MCF 10A (cell line): ENCODE measurements around the gene ERCC8. TPM values are rescaled to one million over a fixed set of nuclear protein-coding genes. Genes with fewer than 3 reads are reported as not detected.
"Not testable (repeated sequence)": the region's sequence is repeated elsewhere in the genome, so short reads cannot be mapped to it uniquely, and the experiment has no call there.

Experiments used
- BruUV-seq: library from RNA; stranded (reverse); fragments of 400-500 nt; replicated peaks from 2 replicates; lab custom pipeline; 2021; lab: Mats Ljungman, UMichigan
- CTCF ChIA-PET: fragments of 300-600 bp; sonication (Branson Sonifier 250); formaldehyde crosslinking; extraction: SDS; loops from one replicate; lab custom pipeline; 2021; ENCODE audit warnings: antibody characterized with exemption, inconsistent platforms; lab: Yijun Ruan, JAX
- POLR2A ChIA-PET: fragments of 300-600, 350-650 bp; sonication (Branson Sonifier 250); formaldehyde crosslinking; extraction: SDS; loops from one replicate; lab custom pipeline; 2020; ENCODE audit warnings: antibody characterized with exemption, inconsistent platforms; lab: Yijun Ruan, JAX
- DNase-seq: peaks from one replicate; pipeline ENCODE4 v3.0.0-alpha.2; 2018; ENCODE audit not compliant: unreplicated experiment
- H3K27ac Mint-ChIP-seq: one replicate; pipeline ENCODE4 v1.8.0; 2022; ENCODE audit warnings: mild to moderate bottlenecking, low read depth, mixed read lengths; ENCODE audit not compliant: unreplicated experiment
- H3K27me3 Mint-ChIP-seq: one replicate; pipeline ENCODE4 v1.8.0; 2022; ENCODE audit warnings: mixed read lengths; ENCODE audit not compliant: insufficient read depth, unreplicated experiment
- H3K36me3 Mint-ChIP-seq: one replicate; pipeline ENCODE4 v1.8.0; 2022; ENCODE audit warnings: mild to moderate bottlenecking, moderate library complexity, mixed read lengths; ENCODE audit not compliant: insufficient read depth, unreplicated experiment
- H3K4me1 Mint-ChIP-seq: one replicate; pipeline ENCODE4 v1.8.0; 2022; ENCODE audit warnings: mixed read lengths; ENCODE audit not compliant: insufficient read depth, unreplicated experiment
- H3K4me3 Mint-ChIP-seq: one replicate; pipeline ENCODE4 v1.8.0; 2022; ENCODE audit warnings: mild to moderate bottlenecking, moderate library complexity, mixed read lengths; ENCODE audit not compliant: unreplicated experiment
- H3K9me3 Mint-ChIP-seq: one replicate; pipeline ENCODE4 v1.8.0; 2022; ENCODE audit warnings: mixed read lengths; ENCODE audit not compliant: unreplicated experiment
- CTCF ChIP-seq: fragments of 200-600 bp; IDR thresholded peaks from one replicate; pipeline ENCODE4 v1.8.0; 2022; ENCODE audit warnings: antibody characterized with exemption, mild to moderate bottlenecking; ENCODE audit not compliant: unreplicated experiment
- intact Hi-C: fragments of 100-400 bp; cut with micrococcal nuclease; formaldehyde crosslinking; loops from 2 replicates; pipeline ENCODE4 v1.14.1; 2022
- total RNA-seq: library from RNA; stranded (reverse); gene quantifications from 2 replicates; pipeline ENCODE4 v1.2.3, GENCODE V29; 2022

ERCC8 gene
- total RNA-seq, 1 experiment from 2014 or later, result 17.2 TPM

- DNase-seq, result no peak
- ChIA-PET POLR2A (no interaction called here), CTCF (interaction anchor here (1.0 kb wide), 1 partner anchor 11 kb away, joined by 4 read pairs; no protein-coding TSS in a partner anchor)
- Mint-ChIP-seq H3K9me3 (peaks cover 14% of the 10 kb centered on the region), H3K36me3 (peaks cover 10% of the 10 kb centered on the region), H3K4me3 (no peak overlapping the region), H3K27me3 (no peaks in the 10 kb centered on the region), H3K4me1 (no peaks in the 10 kb centered on the region), H3K27ac (no peak overlapping the region)
- no peak for TF ChIP-seq CTCF
- BruUV-seq, result no TSS peak
- intact Hi-C loops, result loop anchor here (10.0 kb wide), 1 partner anchor 678 kb away; no protein-coding TSS in a partner anchor
Observed at GRCh38 chr5:60872892-60873291, 72.0 kb downstream of the ERCC8 start.

GRCh38 chr5:60870857-60871256 is 74.0 kb downstream of the ERCC8 start:
- ChIA-PET CTCF (interaction anchor here (0.5 to 1.2 kb wide), 3 partner anchors 91 to 187 kb away, joined by 3 read pairs; partner anchors contain the start of gene DEPDC1B), POLR2A (no interaction called here)
- Mint-ChIP-seq H3K36me3 (peaks cover 10% of the 10 kb centered on the region), H3K27ac (no peak overlapping the region), H3K4me1 (no peaks in the 10 kb centered on the region), H3K27me3 (no peaks in the 10 kb centered on the region), H3K4me3 (no peak overlapping the region), H3K9me3 (peaks cover 14% of the 10 kb centered on the region)
- TF ChIP-seq CTCF, result no peak
- intact Hi-C loops, result loop anchor here (10.0 kb wide), 1 partner anchor 676 kb away; no protein-coding TSS in a partner anchor
- no TSS peak for BruUV-seq
- DNase-seq, result no peak

- BruUV-seq, DNase-seq, H3K9me3 Mint-ChIP-seq, intact Hi-C loops, H3K27ac Mint-ChIP-seq, H3K4me3 Mint-ChIP-seq, H3K36me3 Mint-ChIP-seq, CTCF ChIA-PET, H3K4me1 Mint-ChIP-seq, POLR2A ChIA-PET, H3K27me3 Mint-ChIP-seq: not testable (repeated sequence)
Observed at GRCh38 chr5:60860572-60860971, 84.3 kb downstream of the ERCC8 start.

GRCh38 chr5:60856066-60856465 is 88.8 kb downstream of the ERCC8 start:
- intact Hi-C loops, result no loop called here
- H3K27me3 Mint-ChIP-seq, result no peaks in the 10 kb centered on the region
- no peak overlapping the region for H3K4me3 Mint-ChIP-seq
- DNase-seq, result peak; percentile 60
- POLR2A ChIA-PET, result interaction anchor here (0.7 to 2.0 kb wide), 5 partner anchors 9 to 157 kb away, joined by 3 to 11 read pairs (median 4); partner anchors contain the start of genes DEPDC1B and ELOVL7
- peak overlapping the region; percentile 25 for H3K27ac Mint-ChIP-seq
- no TSS peak for BruUV-seq
- CTCF ChIA-PET, result interaction anchor here (0.6 to 1.6 kb wide), 4 partner anchors 11 to 1024 kb away, joined by 3 to 4 read pairs (median 4); no protein-coding TSS in a partner anchor
- no peaks in the 10 kb centered on the region for H3K36me3 Mint-ChIP-seq
- no peaks in the 10 kb centered on the region for H3K9me3 Mint-ChIP-seq
- H3K4me1 Mint-ChIP-seq, result peaks cover 7% of the 10 kb centered on the region
- TF ChIP-seq CTCF, result no peak
